Inflammatory macrophage treated with lipopolysaccharide for 4 hours (primary cell): ENCODE measurements around the gene CHID1.

Source experiments
- DNase-seq: peaks from one replicate; pipeline ENCODE4 v3.0.0-alpha.2; 2020

CHID1 gene

DNA sequence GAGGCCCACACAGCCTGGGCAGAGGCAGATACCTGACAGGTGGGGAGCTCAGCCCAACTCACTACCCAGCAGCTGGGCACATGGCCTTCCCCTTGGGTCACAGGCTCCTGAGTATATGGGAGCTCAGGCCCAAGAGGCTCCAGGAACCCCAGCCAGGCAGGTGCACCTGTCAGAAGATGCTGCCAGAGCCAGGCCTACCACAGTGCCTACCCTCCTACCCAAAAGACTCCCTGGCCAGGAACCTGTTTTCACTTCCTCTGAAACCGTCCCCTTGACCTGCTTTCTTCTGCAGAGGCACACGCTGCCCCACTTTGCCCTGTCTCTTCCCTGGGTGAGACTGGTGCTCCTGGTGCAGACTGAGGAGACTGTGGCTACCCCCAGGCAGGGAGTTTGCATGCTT is 2.9 kb downstream of the CHID1 start:
- no peak for DNase-seq

DNA sequence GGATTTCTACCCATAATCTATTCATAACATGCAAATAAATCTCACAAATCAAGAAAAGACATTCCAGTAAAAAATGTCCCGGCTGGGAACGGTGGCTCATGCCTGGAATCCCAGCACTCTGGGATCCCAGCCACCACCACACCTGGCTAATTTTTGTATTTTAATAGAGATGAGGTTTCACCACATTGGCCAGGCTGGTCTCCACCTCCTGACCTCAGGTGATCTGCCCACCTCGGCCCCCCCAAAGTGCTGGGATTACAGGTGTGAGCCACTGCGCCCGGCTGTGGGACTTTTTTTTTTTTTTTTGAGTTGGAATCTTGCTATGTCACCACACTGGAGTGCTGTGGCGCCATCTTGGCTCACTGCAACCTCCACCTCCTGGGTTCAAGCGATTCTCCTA is 4.7 kb downstream of the CHID1 start:
- no peak for DNase-seq

DNA sequence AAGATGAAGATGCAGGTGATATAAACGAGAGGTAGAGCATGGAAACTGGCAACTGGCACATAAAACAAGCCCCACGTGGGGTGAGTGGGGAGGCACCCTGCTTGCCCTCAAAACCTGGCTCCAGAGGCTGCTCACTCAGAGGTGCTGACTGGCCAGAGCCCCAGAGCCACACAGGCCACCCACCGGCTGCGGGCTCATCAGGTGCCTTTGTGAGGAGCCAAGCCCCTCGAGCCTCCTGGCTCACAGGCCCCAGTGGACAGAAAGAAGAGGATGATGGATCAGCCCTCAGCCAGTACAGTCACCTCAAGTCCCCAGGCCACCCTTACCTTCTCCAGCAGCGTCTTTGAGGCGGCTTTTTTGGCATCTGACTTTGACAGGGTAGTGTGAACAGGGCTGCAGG is 6.2 kb downstream of the CHID1 start:
- no peak for DNase-seq

DNA sequence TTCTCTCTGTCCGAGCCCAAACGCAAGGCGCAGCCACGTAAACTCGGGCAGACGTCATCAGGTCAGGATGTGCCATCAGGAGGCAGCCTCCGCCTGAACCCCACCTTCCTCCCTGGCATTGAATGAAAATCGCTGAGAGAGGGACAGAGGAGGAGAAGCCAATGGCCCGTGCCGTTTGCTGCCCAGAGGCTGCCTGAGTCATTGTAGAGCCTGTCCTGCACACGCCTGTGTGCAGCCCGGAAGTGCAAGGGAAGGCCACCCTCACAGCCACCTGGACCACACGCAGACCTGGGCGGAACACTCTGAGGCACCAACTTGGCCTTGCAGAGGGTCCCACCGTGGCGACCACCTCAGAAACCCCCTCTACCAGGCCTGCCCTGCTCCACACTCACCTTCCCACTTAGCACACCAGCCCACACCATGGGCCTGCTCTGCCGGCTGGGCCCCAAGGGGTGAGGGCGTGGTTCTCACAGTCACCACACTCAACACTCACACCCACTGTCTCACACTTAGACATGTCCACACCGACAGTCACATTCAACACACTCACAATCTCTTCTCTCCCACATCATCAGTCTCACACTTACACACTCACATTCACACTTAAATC is 9.1 kb downstream of the CHID1 start:
- DNase-seq: no peak

DNA sequence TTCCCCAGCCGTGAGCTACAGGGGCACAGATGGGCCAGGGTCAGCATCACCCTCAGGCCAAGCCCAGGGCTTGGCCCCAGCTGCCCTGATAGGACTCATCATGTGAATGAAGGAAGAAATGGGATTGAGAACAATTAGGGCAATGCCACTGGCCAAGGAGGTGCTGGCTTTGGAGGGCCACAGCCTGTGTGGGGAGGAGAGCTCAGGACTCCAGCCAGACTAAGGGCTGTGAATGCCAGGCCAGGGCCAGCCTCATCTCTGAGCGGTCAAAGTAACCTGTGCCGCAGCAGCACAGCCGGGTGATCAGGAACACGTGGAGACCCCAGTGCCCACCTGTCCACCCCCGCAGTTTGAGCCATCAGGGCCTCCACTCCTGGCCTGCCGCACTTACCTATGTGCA is 10.1 kb downstream of the CHID1 start:
- no peak for DNase-seq

DNA sequence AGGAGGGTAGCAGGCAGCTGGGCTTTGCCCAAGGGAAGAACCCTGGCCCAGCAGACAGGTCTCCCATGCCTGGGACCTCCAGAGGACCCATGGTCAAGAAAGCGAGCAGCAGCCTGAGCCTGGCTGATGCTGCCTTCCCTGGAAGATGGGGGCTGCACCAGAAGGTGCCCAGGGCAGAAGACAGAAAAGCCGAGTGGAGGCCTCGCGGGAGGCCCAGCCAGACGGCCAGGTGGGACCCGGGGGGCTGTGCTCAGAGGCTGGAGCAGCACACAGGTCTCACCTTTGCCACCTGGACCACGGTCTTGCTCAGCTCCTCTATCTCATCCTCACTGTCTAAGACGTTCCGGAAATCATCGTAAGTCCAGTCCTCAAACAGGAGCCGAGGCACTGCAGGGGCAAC is 10.9 kb downstream of the CHID1 start:
- no peak for DNase-seq

DNA sequence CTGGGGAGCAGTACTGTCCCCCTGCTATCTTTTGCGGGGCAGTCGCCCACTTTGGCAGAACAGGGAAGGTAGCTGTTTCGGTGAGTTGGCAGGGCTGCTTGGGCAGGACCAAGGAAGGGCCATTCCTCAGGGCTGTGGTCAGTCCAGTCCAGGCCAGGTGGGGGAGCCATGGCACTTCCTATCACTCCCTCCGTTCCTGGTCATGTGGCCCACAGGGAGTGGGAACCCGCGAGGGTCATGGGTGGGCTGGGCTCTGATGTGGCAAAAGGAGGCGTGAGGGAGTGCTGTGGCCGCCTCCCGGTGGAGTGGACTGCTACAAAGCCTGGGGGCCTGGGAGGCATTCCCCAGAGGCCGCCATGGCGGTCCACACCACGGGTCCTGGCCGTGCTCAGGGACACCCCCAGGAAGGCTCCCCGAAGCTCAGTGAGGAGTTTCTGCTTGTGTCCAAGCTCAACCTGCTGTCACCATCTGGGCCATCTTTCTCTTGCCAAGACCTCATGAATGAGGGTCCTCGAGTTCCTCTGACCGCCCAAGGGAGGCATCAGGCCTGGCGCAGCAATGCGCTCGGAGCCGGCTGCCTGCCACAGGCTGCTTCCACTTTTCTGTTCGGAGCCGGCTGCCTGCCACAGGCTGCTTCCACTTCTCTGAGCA is 11.9 kb downstream of the CHID1 start:
- peak; percentile 1 for DNase-seq

DNA sequence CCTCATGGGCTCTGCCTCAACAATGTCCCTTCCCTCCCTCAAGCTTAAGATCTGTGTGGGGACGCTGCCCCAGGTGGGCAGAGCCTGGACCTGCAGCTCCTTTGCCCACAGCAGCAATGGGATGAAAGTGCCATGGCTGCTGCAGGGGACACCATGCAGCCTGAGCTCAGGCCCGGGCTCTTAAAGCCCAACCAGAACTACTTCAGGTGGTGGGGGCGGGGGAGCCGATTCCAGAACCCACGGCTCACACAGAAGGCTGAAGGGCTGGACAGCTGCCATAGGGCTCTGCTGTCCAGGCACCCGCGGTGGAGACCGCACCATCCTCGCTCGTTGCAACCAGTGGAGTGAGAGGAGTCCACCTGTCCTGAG is 12.5 kb downstream of the CHID1 start:
- no peak for DNase-seq

DNA sequence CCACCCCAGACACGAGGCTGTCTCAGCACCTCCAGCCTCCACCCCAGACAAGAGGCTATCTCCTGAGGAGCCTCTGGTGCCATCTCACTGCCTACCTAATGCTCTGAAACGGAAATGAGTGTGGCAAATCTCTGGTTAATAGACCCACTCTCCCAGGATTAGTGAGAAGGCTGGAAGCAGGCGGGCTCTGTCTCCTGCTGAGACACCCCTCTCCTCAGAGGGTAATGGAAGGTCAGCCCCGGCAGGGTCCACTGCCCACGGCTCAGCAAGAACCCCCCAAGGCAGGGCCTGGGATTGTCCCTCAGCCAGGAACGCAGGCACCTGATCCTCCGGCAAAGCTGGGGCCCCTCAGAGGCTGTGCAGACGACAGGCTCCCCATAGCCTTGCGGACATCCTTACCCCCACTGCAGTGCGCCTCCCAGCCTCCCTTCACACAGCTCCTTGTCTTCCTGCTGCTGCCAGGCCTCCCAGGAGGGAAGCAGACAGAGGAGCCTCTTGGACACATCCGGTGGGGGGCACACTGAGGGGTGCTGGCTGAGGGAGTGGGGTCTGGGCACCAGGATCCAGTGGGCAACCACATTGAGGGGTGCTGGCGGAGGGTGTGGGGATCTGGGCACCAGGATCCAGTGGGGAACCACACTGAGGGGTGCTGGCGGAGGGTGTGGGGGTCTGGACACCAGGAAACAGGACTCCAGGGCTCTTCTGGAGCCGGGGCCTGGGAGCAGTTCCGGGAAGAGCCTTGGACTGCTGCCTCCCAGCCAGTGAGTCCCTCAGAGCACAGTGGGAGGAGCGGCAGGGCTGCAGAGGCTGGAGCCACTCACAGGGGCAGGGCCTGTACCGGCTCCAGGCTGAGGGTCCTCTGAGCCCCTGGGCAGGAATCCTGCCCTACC is 13.1 kb downstream of the CHID1 start:
- no peak for DNase-seq

DNA sequence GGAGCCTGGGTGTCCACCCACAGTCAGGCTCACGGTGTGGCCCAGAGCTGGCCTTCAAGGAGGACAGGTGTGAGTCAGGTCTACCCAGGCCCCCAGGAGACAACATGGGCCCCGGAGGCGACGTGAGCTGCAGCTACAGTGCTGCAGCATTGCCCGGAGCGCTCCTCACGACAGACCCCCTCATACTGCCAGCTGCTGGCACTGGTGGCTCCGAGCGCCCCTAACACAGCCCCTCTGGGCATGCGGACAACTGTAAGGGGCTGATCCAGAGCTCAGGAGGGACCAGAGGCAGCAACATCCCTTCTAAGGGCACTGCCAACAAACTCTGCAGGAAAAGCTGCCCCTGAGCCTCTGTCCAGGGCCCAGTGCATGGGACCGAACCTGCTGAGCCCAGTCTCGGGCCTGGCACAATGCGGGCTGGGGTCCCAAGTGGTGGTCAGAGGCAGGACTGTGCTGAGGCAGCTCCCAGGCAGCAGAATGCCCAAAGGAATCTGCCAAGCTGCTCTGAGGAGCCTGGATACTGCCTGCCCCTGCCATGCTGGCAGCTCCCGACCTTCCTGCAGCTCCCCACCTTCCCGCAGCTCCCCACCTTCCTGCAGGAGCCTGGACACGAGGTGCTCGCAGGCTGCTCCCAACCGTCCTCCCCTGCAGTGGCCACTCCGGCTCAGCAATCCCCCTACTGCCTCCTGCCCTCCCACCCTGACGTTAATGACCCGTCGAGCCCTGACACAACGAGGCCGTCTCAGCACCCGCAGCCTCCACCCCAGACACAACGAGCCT is 15.1 kb downstream of the CHID1 start:
- no peak for DNase-seq

DNA sequence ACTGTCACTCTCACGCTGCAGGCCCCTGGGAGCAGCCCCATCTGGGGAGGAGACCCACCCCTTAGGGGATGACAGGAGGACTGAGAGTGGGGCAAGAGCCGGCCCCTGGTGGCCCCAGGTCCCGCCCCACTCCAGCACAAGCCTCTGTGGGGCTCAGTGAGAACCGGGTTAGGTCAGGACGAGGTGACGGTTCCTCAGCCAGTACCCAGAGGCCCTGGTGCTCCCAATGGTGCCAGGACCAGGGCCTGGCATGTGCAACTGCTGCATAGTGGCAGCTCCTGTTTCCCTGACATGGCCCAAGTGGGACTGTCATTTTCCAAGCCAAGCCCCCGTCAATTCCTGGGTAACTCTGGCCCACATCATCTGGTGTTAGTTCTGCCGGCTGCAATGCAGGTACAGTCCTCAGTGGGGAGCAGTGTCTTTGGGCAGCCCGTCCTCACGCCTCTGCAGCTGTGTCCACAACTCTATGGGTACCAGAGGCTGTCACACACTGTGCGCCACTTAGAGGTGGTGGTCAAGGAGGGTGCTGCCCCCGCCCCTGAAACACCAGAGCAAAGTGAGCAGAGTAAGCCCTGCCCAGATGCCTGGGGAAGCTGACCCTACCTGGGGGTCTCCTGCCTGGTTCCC is 15.9 kb downstream of the CHID1 start:
- DNase-seq: no peak

DNA sequence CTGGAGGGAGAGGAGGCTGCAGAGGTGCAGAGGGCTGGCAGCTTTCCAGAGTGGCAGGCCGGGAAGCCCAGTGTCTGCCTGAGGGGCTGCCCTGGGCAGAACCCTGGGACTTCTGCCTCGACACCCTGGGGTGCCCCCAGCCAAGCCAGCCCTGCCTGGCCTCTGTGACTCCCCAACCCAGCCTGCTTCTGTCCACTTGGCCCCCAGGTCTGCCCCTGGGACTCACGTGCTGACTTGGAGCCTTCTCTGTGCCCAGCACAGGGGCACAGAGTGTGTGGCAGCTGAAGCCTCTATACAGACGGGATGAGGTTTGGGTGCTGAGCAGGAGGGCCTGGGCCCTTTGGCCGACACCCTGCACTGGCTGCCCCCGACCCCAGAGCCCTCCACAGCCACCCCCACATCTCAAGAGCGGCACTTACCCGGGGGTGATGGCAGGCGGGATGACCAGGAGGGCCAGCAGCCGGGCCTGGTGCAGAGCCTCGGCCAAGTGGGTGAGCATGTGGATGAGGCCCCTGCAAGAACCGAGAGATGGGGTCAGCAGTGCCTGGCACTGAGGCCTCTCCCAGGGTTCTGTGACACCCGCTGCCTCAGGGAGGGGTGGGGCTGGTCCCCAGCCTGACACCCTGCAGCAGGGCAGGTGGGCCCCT is 17.5 kb downstream of the CHID1 start:
- DNase-seq: no peak

DNA sequence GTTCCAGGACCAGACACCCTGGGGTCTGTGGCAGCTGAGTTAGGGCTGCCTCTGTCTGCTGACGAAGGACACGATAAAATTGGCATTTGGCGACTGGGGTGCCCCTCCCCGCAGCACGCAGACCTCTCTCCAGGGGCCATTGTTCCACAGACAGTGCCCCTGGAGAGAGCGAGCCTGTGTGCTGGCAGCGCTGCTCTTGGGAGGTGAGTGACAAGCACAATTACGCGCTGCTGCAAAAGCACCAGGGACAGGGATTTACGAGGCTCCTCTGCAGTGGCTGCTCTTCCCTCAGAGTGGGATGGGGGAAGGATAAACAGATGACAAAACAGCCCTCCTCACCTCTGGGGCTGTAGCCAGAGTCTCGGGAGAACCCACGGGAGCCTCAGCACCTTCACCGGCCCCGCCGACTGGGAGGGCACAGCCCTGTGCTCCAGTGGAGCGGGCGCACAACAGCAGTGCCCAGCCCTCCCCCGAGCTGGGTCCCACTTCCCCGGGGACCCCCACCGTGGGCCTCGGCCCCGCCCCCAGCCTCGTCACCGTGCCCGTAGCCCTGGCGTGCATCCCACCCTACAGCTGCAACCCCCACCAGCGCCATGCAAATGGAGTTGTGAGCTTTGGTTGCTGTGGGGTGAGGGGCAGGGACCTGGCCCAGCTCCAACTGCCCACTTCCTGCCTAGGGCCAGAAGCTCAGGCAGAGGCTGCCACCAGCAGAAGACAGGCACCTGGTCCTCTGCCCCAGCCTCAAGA is 19.6 kb downstream of the CHID1 start:
- DNase-seq: no peak

DNA sequence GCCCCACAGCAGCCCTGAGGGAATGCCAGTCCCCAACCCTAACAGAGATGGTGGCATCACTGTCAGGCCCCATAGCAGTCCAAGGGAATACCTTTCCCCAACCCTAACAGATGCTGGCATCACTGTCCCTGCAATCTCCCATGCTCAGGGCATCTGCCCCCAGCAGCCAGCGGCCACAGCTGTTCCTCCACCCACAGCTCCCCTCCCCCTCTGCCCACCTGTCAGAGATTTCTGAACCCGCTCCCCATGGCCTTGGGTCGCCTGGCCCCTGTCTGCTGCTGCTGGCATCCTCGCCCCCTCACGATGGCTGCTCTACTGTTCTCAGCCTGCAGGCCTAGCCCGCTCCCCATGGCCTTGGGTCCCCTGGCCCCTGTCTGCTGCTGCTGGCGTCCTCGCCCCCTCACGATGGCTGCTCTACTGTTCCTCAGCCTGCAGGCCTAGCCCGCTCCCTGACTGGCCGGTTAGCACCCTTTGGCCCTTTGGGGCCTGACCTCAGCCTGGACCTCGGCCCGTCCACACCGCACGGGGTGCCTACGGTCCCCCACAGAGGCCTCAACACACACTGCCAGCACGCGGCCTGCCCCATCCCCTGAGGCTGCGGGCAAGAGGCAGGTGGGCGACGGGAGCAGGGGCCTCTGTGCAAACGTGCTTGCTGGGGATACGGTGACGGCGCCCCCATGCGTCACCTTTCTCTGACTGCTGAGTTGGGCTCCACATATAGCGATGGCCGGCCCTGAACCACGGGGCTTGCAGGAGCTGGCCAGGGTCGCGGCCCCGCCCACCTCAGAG is 20.7 kb downstream of the CHID1 start:
- DNase-seq: no peak

DNA sequence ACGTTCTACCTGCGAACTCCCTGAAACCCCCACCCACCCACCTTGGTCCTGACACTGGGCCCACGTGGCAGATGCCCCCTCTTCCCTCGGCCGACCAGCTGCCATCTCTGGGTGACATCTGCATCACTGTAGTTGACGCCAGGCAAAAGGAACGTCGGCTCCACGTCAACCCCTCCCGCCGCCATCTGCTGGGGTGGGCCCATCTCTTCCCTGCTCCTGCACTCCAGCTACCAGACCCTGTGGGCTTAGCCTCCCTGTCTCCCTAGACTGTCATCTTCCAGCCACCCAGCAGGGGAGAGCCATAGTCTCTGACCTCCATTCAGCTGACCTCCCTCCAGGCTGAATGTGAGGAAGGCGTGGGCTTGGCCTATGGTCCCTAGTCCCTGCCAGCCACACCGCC is 21.4 kb downstream of the CHID1 start:
- DNase-seq: no peak

DNA sequence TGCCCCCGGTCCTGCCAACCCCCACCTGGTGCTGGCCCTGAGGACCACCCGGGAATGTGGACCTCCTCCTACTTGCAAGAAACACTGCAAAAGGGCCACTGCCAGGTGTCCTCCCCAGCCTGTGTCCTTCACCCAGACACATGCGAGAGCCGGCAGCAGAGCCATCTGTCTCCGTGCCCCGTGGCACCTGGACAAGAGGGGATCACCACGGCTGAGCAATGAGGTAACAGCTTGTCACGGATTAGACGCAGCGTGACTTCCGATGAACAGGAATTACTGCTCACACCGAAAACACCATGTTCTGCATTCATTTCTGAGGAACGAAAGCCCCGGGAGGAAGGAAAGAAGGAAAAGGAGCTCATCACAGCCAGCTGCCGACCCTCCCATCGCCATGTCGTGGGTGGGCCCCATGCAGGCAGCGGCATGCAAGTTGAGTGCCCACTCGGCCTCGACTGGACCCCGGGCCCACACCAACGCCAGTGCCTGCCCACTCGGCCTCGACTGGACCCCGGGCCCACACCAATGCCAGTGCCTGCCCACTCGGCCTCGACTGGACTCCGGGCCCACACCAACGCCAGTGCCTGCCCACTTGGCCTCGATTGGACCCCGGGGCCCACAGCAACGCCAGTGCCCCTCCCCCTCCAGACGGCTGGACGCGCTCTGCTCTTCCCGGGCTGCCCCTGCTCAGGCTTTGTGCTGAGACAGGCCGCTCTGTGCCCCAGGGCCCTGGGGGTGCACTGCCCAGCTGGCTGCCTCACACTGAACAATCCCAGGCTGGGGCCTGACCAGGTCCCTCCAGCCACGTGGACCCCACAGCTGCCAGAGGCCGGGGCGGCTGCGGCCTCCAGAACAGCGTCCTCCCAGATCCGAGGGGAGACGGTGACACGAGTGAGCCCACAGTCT is 22.0 kb downstream of the CHID1 start:
- DNase-seq: no peak

DNA sequence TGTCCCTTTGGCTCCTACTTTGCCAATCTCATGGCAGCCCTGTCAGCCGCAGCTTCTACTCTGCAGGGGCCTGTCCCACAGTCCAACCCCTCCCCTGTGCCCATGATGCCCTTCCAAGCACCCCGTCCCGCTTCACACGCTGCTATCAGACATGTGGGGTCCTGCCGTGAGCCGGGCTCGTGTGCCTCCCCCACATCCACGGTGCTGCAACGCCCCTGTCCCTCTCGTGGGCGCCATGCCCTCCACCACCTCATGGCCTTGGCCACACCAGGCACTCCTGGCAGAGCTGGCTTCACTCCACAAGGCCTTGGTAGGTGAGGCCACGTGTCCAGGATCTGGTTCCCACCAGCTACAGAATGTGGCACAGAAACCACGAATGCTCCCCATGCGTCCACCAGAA is 23.0 kb downstream of the CHID1 start:
- DNase-seq: no peak

DNA sequence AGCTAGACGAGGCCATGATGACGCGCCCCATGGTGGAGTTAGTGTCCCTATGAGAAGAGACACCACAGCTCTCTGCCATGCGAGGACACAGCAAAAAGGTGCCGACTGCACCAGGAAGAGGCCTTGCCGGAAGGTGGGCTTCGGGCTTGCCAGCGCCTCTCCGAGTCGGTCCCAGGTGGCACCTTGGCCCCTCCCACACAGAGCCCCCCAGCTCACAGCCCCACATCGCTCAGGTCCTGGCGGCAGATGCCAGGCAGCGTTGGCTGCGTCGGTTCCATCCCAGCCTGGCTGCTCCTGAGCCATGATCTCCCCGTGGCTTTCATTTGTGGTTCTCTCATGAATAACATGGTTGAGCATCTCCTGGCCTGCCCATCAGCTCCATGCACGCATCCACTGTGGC is 24.0 kb downstream of the CHID1 start:
- no peak for DNase-seq

DNA sequence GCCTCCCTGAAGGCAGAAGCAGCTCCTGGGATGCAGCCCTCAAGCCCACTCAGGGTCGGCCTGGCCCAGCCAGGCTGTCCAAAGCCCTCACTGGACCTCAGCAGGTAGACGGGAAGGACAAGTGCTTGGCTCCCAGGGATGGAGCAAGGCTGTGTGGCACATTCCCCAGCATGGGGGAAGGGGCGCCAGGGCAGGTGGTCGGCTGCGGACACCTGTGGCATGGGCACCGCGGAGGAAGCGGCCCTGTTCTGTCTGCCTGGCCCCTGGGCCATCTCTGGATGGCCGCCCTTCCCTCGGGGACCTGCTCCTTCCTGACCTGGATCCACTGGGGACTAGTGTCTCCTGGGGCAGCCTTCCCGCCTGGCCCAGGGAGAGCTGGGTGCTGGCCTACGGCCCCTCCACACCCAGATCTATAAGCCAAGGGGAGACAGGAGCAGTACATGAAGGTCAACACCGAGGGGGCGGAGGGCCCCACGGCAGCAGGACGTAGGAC is 26.0 kb downstream of the CHID1 start:
- no peak for DNase-seq

DNA sequence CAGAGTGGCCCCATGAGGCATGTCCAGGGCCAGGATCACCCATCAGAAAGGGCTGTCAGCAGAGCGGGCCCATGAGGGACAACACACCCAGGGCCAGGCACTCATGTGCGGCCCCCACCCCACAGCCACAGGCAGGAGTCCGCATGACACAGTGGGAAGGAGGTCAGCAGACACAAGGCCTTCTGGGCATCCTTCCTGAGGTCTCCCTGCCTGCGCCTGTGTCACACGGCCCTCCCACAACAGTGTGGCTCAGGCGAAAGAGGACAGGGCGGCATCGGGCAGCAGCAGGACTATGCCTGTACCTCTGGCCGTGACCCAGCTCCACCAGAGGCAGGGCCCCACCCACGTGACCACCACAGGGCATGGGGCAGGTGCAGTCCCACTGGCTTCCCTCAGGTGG is 27.1 kb downstream of the CHID1 start:
- no peak for DNase-seq
